Prostate gland (tissue), 2 donors: ENCODE results near the gene ZNF264.

Experiments used
- CTCF ChIP-seq, 4 experiments: fragments of 200-600 bp in 2 of 4; fragments of 450-650 bp in 2 of 4; sonication (generic) in 2 of 4; IDR thresholded peaks; 1 replicate in 3 of 4; 2 replicates in 1 of 4; pipeline ENCODE4 v1.5.1; 2016 to 2019; ENCODE audit warnings: antibody characterized with exemption in 4 of 4, mild to moderate bottlenecking in 2 of 4, moderate library complexity in 2 of 4
- POLR2A ChIP-seq: fragments of 450-650 bp; IDR thresholded peaks from one replicate; pipeline ENCODE4 v1.6.1; 2016; ENCODE audit warnings: antibody characterized with exemption, mild to moderate bottlenecking

- TF ChIP-seq CTCF (IDR thresholded peaks at IDR 0.05): no peak
- TF ChIP-seq POLR2A: no peak
Measured at GRCh38 chr19:57212109-57212508, 20.8 kb downstream of the ZNF264 start.
